Panc1 (cell line): ENCODE measurements around the gene SNTB2.
"Not testable (repeated sequence)": the region's sequence is repeated elsewhere in the genome, so short reads cannot be mapped to it uniquely, and the experiment has no call there.

Experiments used
- CTCF ChIP-seq: fragments of 450-650 bp; IDR thresholded peaks from 2 replicates; pipeline ENCODE4 v1.5.1; 2017; ENCODE audit warnings: mild to moderate bottlenecking
- SIN3A ChIP-seq: IDR thresholded peaks from 2 replicates; pipeline ENCODE4 v1.6.1; 2012; ENCODE audit warnings: low read depth, mild to moderate bottlenecking, low read length, moderate library complexity, borderline replicate concordance; ENCODE audit not compliant: insufficient read depth

DNA sequence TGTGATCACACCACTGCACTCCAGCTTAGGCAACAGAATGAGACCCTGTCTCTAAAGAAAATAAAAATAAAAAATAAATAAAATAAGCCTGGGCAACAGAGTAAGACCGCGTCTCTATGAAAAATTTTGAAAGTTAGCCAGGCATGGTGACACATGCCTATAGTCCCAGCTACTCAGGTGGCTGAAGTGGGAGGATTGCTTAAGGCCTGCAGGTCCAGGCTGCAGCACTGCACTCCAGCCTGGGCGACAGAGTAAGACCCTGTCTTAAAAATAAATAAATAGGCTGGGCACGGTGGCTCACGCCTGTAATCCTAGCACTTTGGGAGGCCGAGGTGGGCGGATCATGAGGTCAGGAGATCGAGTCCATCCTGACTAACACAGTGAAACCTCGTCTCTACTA is 104.7 kb downstream of the SNTB2 start:
- not testable (repeated sequence) for TF ChIP-seq CTCF, SIN3A
